Neural progenitor cell (in vitro differentiated cells): ENCODE data around the gene BTBD16.

Experiments
- EZH2 ChIP-seq: fragments of 200-600 bp; sonication (generic); IDR thresholded peaks from 2 replicates; pipeline ENCODE4 v1.6.1; 2017; ENCODE audit warnings: antibody characterized with exemption, mild to moderate bottlenecking, moderate library complexity
- EZH2phosphoT487 ChIP-seq: fragments of 200-600 bp; sonication (generic); IDR thresholded peaks from 2 replicates; pipeline ENCODE4 v1.6.1; 2017; ENCODE audit warnings: antibody characterized with exemption
- TF ChIP-seq, protein P1 (sequence below): fragments of 200-600 bp; sonication (generic); IDR thresholded peaks from 2 replicates; pipeline ENCODE4 v1.5.1; 2017; ENCODE audit warnings: antibody characterized with exemption, mild to moderate bottlenecking

- TF ChIP-seq EZH2 (no peak), EZH2phosphoT487 (no peak)
- TF ChIP-seq, protein P1, sequence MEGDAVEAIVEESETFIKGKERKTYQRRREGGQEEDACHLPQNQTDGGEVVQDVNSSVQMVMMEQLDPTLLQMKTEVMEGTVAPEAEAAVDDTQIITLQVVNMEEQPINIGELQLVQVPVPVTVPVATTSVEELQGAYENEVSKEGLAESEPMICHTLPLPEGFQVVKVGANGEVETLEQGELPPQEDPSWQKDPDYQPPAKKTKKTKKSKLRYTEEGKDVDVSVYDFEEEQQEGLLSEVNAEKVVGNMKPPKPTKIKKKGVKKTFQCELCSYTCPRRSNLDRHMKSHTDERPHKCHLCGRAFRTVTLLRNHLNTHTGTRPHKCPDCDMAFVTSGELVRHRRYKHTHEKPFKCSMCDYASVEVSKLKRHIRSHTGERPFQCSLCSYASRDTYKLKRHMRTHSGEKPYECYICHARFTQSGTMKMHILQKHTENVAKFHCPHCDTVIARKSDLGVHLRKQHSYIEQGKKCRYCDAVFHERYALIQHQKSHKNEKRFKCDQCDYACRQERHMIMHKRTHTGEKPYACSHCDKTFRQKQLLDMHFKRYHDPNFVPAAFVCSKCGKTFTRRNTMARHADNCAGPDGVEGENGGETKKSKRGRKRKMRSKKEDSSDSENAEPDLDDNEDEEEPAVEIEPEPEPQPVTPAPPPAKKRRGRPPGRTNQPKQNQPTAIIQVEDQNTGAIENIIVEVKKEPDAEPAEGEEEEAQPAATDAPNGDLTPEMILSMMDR, result no peak
Observed at GRCh38 chr10:122233857-122234348, 37.2 kb upstream of the BTBD16 start.
